Measurements from ENCODE around the gene ELAC2. TPM values are rescaled to one million over a fixed set of nuclear protein-coding genes. Genes with fewer than 3 reads are reported as not detected.

The ELAC2 gene
- total and polyA plus RNA-seq, 2 donors (not counting 1 experiment from before 2014, with no cell fraction given): 36.9 to 47.2 TPM

- Histone ChIP-seq H3K4me2 (ENCODE audit: extremely low read depth, insufficient read depth, low read length) (no peak overlapping the region), H3K4me3 (replicated peaks in 1 of 4; ENCODE audit: control extremely low read depth in 1 of 4, insufficient read depth in 1 of 4, low read depth in 3 of 4, low read length in 4 of 4) (no peak overlapping the region), H3K36me3 (ENCODE audit: control insufficient read depth, insufficient read depth, low read length) (no peaks in the 10 kb centered on the region), H3K27me3 (ENCODE audit: control insufficient read depth, insufficient read depth, low read length) (no peaks in the 10 kb centered on the region), H3K4me1 (ENCODE audit: control insufficient read depth, extremely low read depth, insufficient read depth, low read length) (no peaks in the 10 kb centered on the region), H3K79me2 (ENCODE audit: control insufficient read depth, insufficient read depth, low read length) (no peaks in the 10 kb centered on the region), H3K27ac (ENCODE audit: insufficient read depth, low read length) (no peak overlapping the region), H3K9me3 (ENCODE audit: control insufficient read depth, insufficient read depth, low read depth, low read length) (no peaks in the 10 kb centered on the region), H3K9ac (ENCODE audit: insufficient read depth, low read length) (no peak overlapping the region), H2AFZ (ENCODE audit: low read length) (no peak overlapping the region), H4K20me1 (ENCODE audit: control insufficient read depth, extremely low read depth, insufficient read depth, low read length) (no peaks in the 10 kb centered on the region)
- TF ChIP-seq, protein P1, sequence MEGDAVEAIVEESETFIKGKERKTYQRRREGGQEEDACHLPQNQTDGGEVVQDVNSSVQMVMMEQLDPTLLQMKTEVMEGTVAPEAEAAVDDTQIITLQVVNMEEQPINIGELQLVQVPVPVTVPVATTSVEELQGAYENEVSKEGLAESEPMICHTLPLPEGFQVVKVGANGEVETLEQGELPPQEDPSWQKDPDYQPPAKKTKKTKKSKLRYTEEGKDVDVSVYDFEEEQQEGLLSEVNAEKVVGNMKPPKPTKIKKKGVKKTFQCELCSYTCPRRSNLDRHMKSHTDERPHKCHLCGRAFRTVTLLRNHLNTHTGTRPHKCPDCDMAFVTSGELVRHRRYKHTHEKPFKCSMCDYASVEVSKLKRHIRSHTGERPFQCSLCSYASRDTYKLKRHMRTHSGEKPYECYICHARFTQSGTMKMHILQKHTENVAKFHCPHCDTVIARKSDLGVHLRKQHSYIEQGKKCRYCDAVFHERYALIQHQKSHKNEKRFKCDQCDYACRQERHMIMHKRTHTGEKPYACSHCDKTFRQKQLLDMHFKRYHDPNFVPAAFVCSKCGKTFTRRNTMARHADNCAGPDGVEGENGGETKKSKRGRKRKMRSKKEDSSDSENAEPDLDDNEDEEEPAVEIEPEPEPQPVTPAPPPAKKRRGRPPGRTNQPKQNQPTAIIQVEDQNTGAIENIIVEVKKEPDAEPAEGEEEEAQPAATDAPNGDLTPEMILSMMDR (conservative IDR thresholded peaks at IDR 0.05 in 1 of 2, IDR thresholded peaks at IDR 0.05 in 1 of 2; ENCODE audit: low read depth in 1 of 2, low read length in 2 of 2): no peak
- no peak for TF ChIP-seq EZH2 (IDR thresholded peaks at IDR 0.05; ENCODE audit: low read length, missing control alignments)
- no peak for DNase-seq (ENCODE audit: low read depth in 2 of 2)
Observed at GRCh38 chr17:13025258-13025627, 7.4 kb upstream of the ELAC2 start.

DNA sequence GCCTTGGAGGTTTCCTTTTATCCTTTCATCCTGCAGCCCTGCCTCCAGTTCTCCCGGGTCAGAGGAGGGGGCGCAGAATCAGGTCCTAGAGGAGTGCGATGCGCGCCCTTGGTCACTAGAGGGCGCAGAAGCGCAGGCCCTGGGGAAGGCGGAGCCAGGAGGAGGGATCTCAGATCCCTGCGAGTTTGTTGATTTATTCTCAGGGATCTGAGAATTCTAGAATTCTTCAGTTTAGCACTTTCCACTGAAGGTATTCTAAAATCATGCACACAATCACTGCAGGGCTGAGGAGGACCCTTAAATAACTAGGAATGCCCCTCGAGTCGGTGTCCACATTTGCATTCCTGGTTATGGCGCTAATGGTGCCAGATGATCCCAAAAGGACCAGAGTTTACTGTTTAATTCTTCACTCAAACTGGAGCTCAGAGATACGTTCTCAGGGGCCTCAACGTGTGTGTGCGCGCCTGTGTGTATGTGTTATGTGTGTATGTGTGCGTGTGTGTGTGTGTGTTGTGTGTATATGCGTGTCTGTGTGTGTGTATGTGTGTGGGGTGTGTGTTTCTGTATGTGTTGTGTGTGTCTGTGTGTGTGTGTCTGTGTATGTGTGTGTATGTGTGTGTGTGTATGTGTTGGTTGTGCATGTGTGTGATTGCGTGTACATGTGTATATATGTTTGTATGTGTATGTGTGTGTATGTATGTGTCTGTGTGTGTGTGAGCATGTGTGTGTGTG is 6.9 kb upstream of the ELAC2 start:
- H3K9me3 ChIP-seq (ENCODE audit: control insufficient read depth, insufficient read depth, low read depth, low read length): no peaks in the 10 kb centered on the region
- no peaks in the 10 kb centered on the region for H3K4me1 ChIP-seq (ENCODE audit: control insufficient read depth, extremely low read depth, insufficient read depth, low read length)
- no peaks in the 10 kb centered on the region for H4K20me1 ChIP-seq (ENCODE audit: control insufficient read depth, extremely low read depth, insufficient read depth, low read length)
- peak overlapping the region in 1 of 4 experiments; percentile 25 for H3K4me3 ChIP-seq (replicated peaks in 1 of 4; ENCODE audit: control extremely low read depth in 1 of 4, insufficient read depth in 1 of 4, low read depth in 3 of 4, low read length in 4 of 4)
- H2AFZ ChIP-seq (ENCODE audit: low read length): no peak overlapping the region
- H3K4me2 ChIP-seq (ENCODE audit: extremely low read depth, insufficient read depth, low read length): peak overlapping the region; percentile 34
- TF ChIP-seq, protein P1 (conservative IDR thresholded peaks at IDR 0.05 in 1 of 2, IDR thresholded peaks at IDR 0.05 in 1 of 2; ENCODE audit: low read depth in 1 of 2, low read length in 2 of 2): peak; percentile 97 to 98
- TF ChIP-seq EZH2 (IDR thresholded peaks at IDR 0.05; ENCODE audit: low read length, missing control alignments): peak; percentile 21
- DNase-seq (ENCODE audit: low read depth in 2 of 2): peak; percentile 30 to 60
- H3K27me3 ChIP-seq (ENCODE audit: control insufficient read depth, insufficient read depth, low read length): no peaks in the 10 kb centered on the region
- no peaks in the 10 kb centered on the region for H3K36me3 ChIP-seq (ENCODE audit: control insufficient read depth, insufficient read depth, low read length)
- no peaks in the 10 kb centered on the region for H3K79me2 ChIP-seq (ENCODE audit: control insufficient read depth, insufficient read depth, low read length)
- H3K9ac ChIP-seq (ENCODE audit: insufficient read depth, low read length): no peak overlapping the region
- no peak overlapping the region for H3K27ac ChIP-seq (ENCODE audit: insufficient read depth, low read length)

GRCh38 chr17:13024016-13024415 is 6.2 kb upstream of the ELAC2 start:
- TF ChIP-seq, protein P1 (conservative IDR thresholded peaks at IDR 0.05 in 1 of 2, IDR thresholded peaks at IDR 0.05 in 1 of 2; ENCODE audit: low read depth in 1 of 2, low read length in 2 of 2): no peak
- TF ChIP-seq EZH2 (IDR thresholded peaks at IDR 0.05; ENCODE audit: low read length, missing control alignments): no peak
- H3K4me1 ChIP-seq (ENCODE audit: control insufficient read depth, extremely low read depth, insufficient read depth, low read length): no peaks in the 10 kb centered on the region
- H3K27me3 ChIP-seq (ENCODE audit: control insufficient read depth, insufficient read depth, low read length): no peaks in the 10 kb centered on the region
- no peaks in the 10 kb centered on the region for H3K36me3 ChIP-seq (ENCODE audit: control insufficient read depth, insufficient read depth, low read length)
- H3K79me2 ChIP-seq (ENCODE audit: control insufficient read depth, insufficient read depth, low read length): no peaks in the 10 kb centered on the region
- H3K9ac ChIP-seq (ENCODE audit: insufficient read depth, low read length): no peak overlapping the region
- H2AFZ ChIP-seq (ENCODE audit: low read length): no peak overlapping the region
- DNase-seq (ENCODE audit: low read depth in 2 of 2): no peak
- H3K4me2 ChIP-seq (ENCODE audit: extremely low read depth, insufficient read depth, low read length): no peak overlapping the region
- H4K20me1 ChIP-seq (ENCODE audit: control insufficient read depth, extremely low read depth, insufficient read depth, low read length): no peaks in the 10 kb centered on the region
- H3K4me3 ChIP-seq (replicated peaks in 1 of 4; ENCODE audit: control extremely low read depth in 1 of 4, insufficient read depth in 1 of 4, low read depth in 3 of 4, low read length in 4 of 4): no peak overlapping the region
- no peaks in the 10 kb centered on the region for H3K9me3 ChIP-seq (ENCODE audit: control insufficient read depth, insufficient read depth, low read depth, low read length)
- H3K27ac ChIP-seq (ENCODE audit: insufficient read depth, low read length): no peak overlapping the region

Data from fibroblast of lung (primary cell).